Bronchial epithelial cell (primary cell): Measurements from ENCODE around the gene OTC. TPM values are rescaled to one million over a fixed set of nuclear protein-coding genes. Genes with fewer than 3 reads are reported as not detected.

ENCODE experiments used
- DNase-seq: peaks from one replicate; pipeline ENCODE4 v3.0.0-alpha.2; 2010; ENCODE audit warnings: low read depth
- FAIRE-seq: peaks from 2 replicates; lab custom pipeline; 2011; peaks lifted over from hg19 to GRCh38; lab: Jason Lieb, UNC
- H3K27me3 ChIP-seq: 2 replicates; pipeline ENCODE4 v1.5.1; 2011; ENCODE audit warnings: low read length; ENCODE audit not compliant: control insufficient read depth, insufficient read depth
- H3K36me3 ChIP-seq: 2 replicates; pipeline ENCODE4 v1.5.1; 2011; ENCODE audit warnings: low read length; ENCODE audit not compliant: control insufficient read depth, insufficient read depth
- H3K4me3 ChIP-seq: 2 replicates; pipeline ENCODE4 v1.5.1; 2011; ENCODE audit warnings: mild to moderate bottlenecking, low read depth, low read length, control low read depth
- CTCF ChIP-seq: IDR thresholded peaks from 2 replicates; pipeline ENCODE4 v1.5.1; 2011; ENCODE audit warnings: mild to moderate bottlenecking, moderate library complexity, low read length, control low read depth, inconsistent platforms; ENCODE audit not compliant: insufficient read depth, severe bottlenecking
- total RNA-seq: library from RNA; depleted of rRNA; stranded (reverse); fragments of >200 nt; gene quantifications from 2 replicates; pipeline ENCODE4 v1.2.1, GENCODE V29; 2014

The OTC gene
- total RNA-seq, 1 donor from 2014 or later = not detected

DNA sequence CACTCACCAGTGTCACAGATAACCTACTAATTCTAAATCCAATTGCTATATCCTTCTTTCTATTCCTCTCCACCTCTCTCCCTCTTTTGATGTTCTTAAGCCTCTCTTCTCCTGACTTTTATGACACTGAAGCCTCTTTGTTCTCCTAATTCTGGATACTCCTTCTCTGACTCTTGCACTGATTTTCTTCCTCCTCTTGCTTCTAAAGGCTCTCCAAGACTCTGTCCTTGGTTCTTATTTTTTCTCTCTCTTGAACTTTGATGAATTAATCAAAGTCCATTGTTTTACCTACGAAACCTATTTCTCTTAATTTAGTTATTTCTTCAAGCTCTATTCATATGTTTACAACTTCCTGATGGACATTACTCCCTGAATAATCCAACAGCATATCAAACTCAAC lies 113.3 kb downstream of the OTC start:
- no peak for TF ChIP-seq CTCF
- Histone ChIP-seq H3K4me3 (no peak overlapping the region), H3K36me3 (no peaks in the 10 kb centered on the region), H3K27me3 (no peaks in the 10 kb centered on the region)
- DNase-seq (no peak), FAIRE-seq (no peak)

- FAIRE-seq = no peak
- Histone ChIP-seq H3K27me3 (no peaks in the 10 kb centered on the region), H3K4me3 (no peak overlapping the region), H3K36me3 (no peaks in the 10 kb centered on the region)
- TF ChIP-seq CTCF = no peak
- DNase-seq = no peak
These were observed 116.3 kb downstream of the OTC start for GRCh38 chrX:38468563-38469157.

Other genes starting within 250 kb of the OTC start
- gene SRPX, start 131.7 kb upstream of the OTC start, total RNA-seq = 2.4 and 3.7 TPM in 2 replicates
- 6.5 and 8.2 TPM in 2 replicates for gene RPGR, start 25.1 kb upstream of the OTC start, total RNA-seq
- 1.1 and 1.3 TPM in 2 replicates for gene TSPAN7, start 208.9 kb downstream of the OTC start, total RNA-seq